DOHH2 (cell line): ENCODE results near the gene MORN3.

Source experiments
- CTCF ChIP-seq: fragments of 200-600 bp; sonication (generic); IDR thresholded peaks from one replicate; pipeline ENCODE4 v1.5.1; 2014; ENCODE audit warnings: antibody characterized with exemption, mild to moderate bottlenecking, low read depth, low read length; ENCODE audit not compliant: poor library complexity, severe bottlenecking
- EZH2phosphoT487 ChIP-seq: fragments of 200-600 bp; sonication (generic); IDR thresholded peaks from 2 replicates; pipeline ENCODE4 v1.6.1; 2017; ENCODE audit warnings: borderline replicate concordance, mild to moderate bottlenecking, antibody characterized with exemption, low read length, moderate library complexity, mixed read lengths

DNA sequence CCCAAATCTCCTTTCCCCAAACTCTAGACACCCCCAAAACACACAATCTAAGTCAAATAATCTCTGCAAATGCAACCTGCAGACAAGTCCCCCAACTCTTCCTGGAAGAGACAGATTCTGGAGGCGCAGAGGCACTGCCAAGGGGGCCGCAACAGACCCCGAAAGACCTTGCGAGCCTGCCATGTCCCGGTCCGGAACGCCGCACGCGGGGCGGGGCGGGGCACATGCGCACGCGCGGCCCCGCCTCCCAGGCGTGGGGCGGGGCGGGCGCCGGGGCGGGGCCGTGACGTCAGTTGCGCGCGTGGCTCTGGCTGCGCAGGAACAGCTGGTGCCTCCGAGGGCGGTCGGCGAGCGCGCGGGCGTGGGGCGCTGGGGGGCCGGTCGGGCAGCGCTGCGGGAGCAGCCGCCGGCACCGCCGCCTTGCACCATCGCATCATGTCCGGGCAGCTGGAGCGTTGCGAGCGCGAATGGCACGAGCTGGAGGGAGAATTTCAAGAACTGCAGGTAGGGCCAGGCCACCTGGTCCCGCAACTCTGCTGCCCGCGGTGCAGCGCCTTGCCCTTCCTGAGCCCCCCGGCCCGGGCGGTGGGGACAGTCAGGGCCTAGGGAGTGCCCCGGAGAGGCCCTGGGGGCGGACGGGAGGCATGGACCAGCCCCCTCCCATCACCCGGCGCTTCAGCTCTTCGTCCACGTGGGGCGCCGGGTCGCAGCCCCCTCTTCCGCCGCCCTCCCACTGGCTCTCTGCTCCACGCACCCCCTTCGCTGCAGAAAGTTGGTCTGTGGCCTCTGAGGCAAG, 43.2 kb upstream of the MORN3 start, which contains the start of gene TMEM120B:
- peak; percentile 43 for TF ChIP-seq CTCF
- TF ChIP-seq EZH2phosphoT487 = no peak
